Measurements from ENCODE around the gene ATP7A.
"Not testable (repeated sequence)": the region's sequence is repeated elsewhere in the genome, so short reads cannot be mapped to it uniquely, and the experiment has no call there.

ATP7A gene

DNA sequence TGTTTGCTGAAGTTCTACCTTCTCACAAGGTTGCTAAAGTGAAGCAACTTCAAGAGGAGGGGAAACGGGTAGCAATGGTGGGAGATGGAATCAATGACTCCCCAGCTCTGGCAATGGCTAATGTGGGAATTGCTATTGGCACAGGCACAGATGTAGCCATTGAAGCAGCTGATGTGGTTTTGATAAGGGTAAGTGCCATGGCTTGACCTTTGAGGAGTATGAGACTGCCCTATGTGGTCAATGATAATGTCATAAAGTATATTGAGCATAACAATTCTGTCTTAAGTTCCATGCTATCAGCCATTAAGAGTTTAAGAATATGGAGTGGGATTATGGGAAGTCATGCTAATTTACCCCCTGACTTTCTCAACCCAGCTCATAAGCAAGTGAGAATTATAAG is 132.1 kb downstream of the ATP7A start:
- DNase-seq: no peak

DNA sequence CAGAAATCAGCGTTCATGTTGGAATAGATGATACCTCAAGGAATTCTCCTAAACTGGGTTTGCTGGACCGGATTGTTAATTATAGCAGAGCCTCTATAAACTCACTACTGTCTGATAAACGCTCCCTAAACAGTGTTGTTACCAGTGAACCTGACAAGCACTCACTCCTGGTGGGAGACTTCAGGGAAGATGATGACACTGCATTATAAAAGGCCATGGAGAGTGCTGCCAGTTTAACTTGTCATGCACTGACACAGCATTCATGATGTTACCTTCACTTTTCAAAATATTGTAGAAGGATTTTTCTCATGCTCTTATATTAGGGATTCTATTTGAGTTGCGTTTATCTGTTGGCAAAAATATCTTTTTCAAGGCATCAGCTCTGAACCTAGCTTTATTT is 135.9 kb downstream of the ATP7A start:
- no peak for DNase-seq

DNA sequence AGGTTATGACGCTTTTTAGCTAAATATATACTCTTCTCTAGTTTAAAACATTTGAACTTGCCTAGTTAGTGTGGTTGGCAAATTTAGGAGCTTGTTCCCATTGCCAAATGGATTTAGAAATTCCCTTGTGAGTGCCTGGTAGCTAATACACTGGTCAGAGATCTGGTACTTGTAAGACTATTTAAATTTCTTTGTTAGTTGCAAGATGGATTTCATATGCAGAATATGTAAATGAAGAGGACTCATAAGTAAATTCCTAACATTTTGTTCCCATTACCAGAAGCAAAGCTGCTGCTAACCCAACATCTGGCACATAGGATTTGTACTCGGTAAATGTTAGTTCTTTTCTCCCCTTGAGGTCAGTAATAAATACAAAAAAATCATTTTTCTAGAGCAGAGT is 137.6 kb downstream of the ATP7A start:
- DNase-seq: no peak

DNA sequence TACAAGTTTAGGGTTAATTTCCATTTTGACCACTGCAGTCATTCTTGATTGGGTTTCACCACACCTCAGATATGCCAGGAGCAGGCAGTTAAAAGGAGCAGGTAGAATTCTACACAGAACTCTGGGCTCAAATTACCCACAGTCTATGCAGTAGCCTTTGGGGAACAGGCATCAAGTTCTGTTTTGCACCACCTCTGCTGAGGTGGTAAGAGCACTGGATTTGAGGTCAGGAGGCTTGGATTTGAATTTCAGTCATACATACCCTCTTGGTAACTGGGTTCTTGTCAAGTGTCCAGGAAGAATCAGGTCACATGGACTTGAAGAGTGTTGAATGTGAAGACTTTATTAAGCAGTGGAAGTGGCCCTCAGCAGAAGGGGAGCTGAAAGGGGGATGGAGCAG is 153.2 kb downstream of the ATP7A start:
- no peak for DNase-seq

DNA sequence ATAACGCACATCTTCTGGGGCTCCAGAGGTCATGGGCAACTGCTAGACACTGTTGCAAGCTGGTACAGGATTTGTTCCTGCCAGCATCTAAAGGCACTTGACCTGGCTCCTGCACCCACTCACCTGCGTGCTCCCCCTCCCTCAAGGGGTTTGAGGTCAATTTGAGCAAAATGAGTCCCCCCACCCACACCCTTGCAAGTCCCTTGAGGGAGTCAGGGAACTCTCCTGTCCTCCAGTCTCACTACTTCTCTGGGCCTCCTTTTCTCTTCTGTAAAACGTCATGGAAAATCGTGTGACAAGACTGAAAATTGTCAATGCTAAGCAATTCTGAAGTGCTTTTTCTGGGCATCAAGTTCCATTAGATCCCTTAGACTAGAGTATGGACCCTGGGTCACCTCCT is 153.7 kb downstream of the ATP7A start:
- DNase-seq: no peak

DNA sequence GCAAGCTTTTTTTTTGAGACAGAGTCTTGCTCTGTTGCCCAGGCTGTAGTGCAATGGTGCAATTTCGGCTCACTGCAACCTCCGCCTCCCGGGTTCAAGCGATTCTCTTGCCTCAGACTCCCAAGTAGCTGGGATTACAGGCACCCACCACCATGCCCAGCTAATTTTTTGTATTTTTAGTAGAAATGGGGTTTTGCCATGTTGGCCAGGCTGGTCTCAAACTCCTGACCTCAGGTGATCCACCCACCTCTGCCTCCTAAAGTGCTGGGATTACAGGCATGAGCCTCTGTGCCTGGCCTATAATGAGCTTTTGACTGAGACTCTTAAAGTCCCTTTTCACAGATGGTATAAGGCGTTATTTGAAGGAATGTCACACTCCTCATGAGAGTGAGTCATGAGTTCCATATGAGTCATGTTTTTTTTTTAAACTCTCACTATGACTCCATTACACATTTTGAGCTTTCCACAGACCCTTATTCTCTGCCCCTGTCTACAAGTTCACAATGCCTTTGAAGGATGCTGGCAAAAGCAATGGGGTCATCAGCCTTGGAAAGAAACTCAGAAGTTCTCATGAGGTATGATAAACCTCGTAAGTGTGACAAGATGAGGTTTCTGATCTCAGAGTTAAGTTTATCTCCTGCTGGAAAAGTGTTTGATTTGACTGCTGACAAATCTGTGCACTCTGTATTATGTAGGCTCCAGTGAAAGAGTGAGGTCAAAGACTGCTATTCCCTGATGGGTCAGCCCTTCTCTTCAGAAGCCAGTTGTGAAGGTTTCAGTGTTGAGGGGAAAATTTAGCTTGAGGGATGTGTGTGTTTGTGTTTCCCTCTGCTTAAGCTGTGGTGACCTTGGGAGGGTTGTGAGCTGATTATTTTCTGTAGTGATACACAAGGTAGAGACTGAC is 154.5 kb downstream of the ATP7A start:
- DNase-seq: not testable (repeated sequence)

DNA sequence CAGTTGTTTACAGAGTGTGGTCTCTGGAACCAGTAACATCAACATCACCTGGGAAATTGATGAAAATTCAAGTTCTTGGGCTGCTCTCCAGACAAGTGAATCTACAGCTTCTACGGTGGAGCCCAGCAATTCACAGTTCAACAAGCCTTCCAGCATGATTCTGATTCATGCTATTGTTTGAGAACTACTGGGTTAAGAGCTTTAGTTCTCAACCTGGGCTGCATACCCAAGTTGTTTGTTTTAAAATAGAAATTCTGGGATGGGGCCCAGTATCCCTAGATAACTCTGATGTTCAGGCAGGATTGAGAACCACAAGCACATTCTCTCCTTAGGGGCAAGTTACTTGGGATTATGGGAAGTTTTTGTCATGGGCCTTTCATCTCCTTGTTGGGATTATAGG is 155.6 kb downstream of the ATP7A start:
- no peak for DNase-seq

DNA sequence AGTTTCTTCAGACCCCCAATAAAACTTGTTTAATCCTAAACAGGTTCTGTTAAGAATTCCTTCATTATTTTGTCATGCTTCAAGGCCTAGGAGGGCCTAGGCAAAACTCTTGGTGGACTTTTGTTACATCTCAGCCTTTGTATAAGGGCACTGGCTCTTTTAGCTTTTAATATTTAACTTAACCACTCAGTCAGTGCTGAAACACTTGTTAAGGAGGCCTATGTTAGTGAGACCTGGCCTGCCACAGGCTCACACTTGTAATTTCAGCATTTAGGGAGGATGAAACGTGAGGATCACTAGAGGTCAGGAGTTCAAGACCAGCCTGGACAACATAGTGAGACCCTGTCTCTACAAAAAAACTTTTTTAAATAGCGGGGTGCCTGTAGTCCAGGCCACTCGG is 160.8 kb downstream of the ATP7A start:
- DNase-seq: no peak

DNA sequence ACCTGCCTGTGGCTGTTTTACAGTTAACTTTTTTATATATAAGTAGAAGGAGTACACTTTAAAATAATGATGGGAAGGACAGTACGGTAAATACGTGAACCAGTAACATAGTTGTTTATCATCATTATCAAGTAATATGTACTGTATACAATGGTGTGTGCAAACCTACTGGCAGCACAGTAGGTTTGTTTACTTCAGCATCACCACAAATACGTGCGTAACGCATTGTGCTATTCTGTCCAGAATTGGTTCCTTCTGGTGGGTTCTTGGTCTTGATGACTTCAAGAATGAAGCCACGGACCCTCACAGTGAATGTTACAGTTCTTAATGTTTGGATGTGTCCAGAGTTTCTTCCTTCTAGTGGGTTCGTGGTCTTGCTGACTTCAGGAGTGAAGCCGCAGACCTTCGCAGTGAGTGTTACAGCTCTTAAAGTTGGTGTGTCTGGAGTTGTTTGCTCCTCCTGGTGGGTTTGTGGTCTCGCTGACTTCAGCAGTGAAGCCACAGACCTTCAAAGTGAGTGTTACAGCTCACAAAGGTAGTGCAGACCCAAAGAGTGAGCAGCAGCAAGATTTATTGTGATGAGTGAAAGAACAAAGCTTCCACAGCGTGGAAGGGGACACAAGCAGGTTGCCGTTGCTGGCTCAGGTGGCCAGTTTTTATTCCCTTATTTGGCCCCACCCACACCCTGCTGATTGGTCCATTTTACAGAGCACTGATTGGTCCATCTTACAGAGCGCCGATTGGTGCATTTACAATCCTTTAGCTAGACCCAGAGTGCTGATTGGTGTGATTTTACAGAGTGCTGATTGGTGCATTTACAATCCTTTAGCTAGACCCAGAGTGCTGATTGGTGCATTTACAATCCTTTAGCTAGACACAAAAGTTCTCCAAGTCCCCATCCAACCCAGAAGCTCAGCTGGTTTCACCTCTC is 162.9 kb downstream of the ATP7A start:
- DNase-seq: not testable (repeated sequence)

DNA sequence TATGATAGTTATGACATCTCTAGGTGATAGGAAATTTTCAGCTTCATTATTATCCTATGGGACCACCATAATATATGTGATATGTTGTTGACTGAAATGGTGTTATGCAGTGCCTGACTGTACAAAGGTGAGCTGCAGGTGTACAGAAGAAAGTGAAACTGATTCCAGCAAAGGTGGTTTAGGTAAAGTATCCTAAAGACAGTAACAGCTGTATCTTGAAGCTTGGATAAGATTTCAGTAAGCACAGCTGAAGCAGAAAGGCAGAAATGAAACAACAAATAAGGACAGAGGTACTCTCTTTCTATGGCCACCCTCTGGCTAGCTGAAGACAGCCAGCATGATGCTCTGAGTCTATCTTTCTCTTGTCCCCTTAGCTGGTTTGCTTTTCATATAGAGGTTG is 163.6 kb downstream of the ATP7A start:
- no peak for DNase-seq

DNA sequence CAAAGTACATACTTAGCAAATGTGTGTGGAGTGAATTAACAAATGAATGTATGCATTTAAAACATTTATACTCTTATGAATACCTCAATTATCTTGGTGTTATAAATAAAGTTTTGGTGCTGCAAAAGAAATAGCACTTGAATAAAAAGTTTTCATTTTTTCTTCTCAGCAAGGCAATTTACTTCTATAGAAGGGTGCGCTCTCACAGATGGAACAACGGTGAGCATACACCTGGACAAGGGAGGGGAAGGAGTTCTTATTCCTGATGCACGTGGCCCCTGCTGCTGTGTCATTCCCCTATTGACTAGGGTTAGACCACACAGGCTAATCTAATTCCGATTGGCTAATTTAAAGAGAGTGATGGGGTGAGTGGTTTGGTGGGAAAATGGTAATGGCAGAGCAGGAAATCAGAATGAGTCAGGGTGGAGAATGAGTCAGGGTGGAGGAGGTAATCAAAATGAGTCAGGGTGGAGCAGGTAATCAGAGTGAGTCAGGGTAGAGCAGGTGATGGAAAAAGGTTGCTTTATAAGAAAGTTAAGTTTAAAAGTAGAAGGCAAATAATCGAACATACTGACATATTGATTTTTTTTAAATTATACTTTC is 165.4 kb downstream of the ATP7A start:
- no peak for DNase-seq

DNA sequence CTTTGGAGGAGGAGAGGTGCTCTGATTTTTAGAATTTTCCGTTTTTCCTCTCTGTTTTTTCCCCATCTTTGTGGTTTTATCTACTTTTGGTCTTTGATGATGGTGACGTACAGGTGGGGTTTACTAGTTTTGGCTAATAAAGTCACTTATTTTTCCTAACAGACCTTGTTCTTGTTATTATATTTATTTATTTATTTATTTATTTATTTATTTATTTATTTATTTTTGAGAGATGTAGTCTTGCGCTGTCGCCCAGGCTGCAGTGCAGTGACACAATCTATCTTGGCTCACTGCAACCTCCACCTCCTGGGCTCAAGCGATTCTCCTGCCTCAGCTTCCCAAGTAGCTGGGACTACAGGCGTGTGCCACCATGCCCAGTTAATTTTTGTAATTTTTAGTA is 170.9 kb downstream of the ATP7A start:
- DNase-seq: not testable (repeated sequence)

DNA sequence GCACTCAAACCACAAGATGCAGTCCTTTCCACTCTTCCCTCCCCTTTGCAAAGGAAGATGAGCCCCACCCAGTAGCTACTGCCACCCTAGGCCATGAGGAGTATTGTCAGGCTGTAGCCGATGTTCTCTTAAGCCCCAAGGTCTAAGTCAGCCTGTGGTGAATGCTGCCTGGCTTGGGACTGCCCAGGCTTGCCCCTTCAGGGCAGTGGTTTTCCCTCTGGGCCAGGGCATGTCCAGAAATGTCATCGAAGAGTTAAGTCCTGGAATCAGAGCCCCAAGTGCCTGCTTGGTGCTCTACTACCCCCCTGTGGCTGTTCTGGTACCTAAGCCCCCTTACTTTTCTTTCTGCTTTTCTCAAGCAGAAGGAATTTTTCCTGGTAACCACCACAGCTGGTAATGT is 181.8 kb downstream of the ATP7A start:
- DNase-seq: no peak

DNA sequence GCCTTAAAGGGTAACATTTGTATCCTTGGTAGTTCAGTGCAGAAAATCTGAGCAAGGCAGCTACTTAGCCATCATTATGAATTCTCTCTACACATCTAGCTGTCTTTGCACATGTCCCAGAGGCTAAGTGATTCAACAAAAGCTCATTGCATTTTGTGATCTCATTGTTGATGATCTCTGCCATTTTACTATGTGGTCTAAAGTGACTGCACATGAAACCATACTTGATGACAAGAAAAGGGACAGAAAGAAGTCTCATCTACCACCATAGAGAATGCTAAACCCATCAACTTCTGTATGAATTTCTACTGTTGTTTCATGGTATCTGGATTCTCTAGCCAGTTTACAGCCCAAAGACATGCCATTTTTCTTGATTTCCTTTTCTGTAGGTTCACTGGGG is 187.6 kb downstream of the ATP7A start:
- DNase-seq: no peak
